HAP-1 (cell line): ENCODE measurements around the gene ARFGEF3.

ENCODE experiments used
- DNase-seq, 2 experiments: peaks; one replicate each; pipeline ENCODE4 v3.0.0-alpha.2; 2016 to 2020; ENCODE audit warnings: low spot score in 2 of 2
- H3K27me3 ChIP-seq: fragments of 250-450 bp; sonication (Bioruptor Pico); 2 replicates; pipeline ENCODE4 v1.5.1; 2020; ENCODE audit warnings: low read depth, mild to moderate bottlenecking, moderate library complexity
- H3K36me3 ChIP-seq: fragments of 250-450 bp; sonication (Bioruptor Pico); replicated peaks from 2 replicates; pipeline ENCODE4 v1.5.1; 2020; ENCODE audit warnings: mild to moderate bottlenecking
- H3K4me1 ChIP-seq: fragments of 250-450 bp; sonication (Bioruptor Pico); 2 replicates; pipeline ENCODE4 v1.5.1; 2020; ENCODE audit warnings: mild to moderate bottlenecking
- H3K4me3 ChIP-seq: fragments of 250-450 bp; sonication (Bioruptor Pico); 2 replicates; pipeline ENCODE4 v1.5.1; 2020; ENCODE audit warnings: mild to moderate bottlenecking, moderate library complexity
- H3K9me3 ChIP-seq: fragments of 250-450 bp; sonication (Bioruptor Pico); 2 replicates; pipeline ENCODE4 v1.5.1; 2020; ENCODE audit warnings: mild to moderate bottlenecking, moderate library complexity
- in situ Hi-C: fragments of 300-500 bp; cut with MboI; formaldehyde crosslinking; loops from 3 replicates; pipeline ENCODE4 v1.14.3; 2020; ENCODE audit warnings: low sequenced_read_pairs, inconsistent platforms, mixed read lengths

The ARFGEF3 gene

DNA sequence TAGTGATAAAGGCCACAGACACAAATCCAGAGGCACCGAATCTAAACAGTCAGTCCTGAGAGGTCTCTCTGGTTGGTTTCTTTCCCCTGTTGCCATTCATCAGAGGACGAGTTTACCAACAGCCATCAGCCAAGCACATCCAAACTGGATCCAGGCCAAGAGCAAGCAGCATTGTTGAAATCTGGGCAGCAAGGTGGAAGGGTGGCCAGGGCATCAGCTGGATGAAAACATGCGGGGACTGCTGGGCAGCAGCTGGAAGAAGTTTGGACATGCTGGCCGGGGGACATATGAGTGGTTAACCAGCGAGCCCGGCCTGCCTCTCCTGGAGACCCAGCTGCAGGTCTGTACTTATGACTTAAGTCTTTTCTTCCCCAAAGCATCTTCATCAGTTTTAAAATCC is 216.1 kb downstream of the ARFGEF3 start, which contains the start of gene SMIM28:
Gene SMIM28, plus strand, starts transcription at position 62 of the 400 bp plus-strand sequence. Its CDS starts 168 bp downstream, at position 230.
- H3K9me3 ChIP-seq, result no peaks in the 10 kb centered on the region
- no peaks in the 10 kb centered on the region for H3K27me3 ChIP-seq
- in situ Hi-C loops, result no loop called here
- H3K4me3 ChIP-seq, result no peak within 1 kb of the TSS
- H3K36me3 ChIP-seq, result no peaks in the 10 kb centered on the region
- no peak for DNase-seq
- no peaks in the 10 kb centered on the region for H3K4me1 ChIP-seq

DNA sequence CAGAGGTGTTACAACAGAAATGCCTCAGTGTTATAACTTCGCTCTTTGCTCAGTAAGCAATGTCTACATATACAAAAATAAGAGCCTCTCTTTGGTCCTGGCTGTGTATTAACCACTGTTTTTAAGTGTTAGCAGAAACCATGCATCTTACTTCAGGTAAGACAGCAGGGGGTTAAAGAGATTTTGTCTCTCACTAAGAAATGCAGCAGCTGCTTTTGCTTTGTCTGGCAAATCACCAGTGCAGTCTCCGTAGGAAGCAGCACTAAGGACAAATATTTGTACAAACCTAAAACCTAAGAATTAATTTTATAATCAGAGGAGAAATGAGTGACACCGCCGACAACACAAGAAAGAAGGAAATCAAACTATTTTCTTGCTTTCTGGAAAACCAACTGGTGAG is 216.7 kb downstream of the ARFGEF3 start:
- Histone ChIP-seq H3K36me3 (no peaks in the 10 kb centered on the region), H3K4me1 (no peaks in the 10 kb centered on the region), H3K4me3 (no peak overlapping the region), H3K9me3 (no peaks in the 10 kb centered on the region), H3K27me3 (no peaks in the 10 kb centered on the region)
- in situ Hi-C loops, result no loop called here
- DNase-seq, result no peak

DNA sequence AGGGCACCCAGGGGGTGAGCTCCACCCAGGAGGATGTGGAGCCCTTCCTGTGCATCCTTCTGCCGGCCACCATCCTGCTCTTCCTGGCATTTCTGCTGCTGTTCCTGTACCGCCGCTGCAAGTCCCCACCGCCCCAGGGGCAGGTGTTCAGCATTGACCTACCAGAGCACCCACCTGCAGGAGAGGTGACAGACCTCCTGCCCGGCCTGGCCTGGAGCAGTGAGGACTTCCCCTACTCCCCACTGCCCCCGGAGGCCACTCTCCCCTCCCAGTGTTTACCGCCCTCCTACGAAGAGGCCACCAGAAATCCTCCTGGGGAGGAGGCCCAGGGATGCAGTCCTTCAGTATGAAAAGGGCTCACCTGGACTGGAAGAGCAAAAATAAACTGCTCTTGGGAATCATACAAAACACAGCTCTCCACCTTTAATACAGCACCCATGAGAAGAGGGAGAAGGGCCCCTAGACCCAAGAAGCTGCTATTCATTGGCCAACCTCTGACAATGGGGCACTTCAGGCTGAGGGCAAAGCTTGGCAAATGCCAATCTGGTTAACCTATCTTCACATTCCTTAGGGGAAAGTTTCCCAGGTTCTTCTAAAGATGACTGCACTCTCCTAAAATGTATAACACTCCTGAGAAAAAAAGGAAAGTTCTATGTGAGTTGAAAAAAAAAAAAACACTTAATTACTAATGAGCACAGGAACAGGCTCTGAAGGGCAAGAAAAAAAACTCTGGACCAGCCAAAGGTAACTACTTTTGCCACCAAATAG is 220.9 kb downstream of the ARFGEF3 start:
- Histone ChIP-seq H3K36me3 (no peaks in the 10 kb centered on the region), H3K9me3 (no peaks in the 10 kb centered on the region), H3K4me1 (no peaks in the 10 kb centered on the region), H3K27me3 (no peaks in the 10 kb centered on the region), H3K4me3 (no peak overlapping the region)
- DNase-seq, result no peak
- in situ Hi-C loops, result no loop called here

DNA sequence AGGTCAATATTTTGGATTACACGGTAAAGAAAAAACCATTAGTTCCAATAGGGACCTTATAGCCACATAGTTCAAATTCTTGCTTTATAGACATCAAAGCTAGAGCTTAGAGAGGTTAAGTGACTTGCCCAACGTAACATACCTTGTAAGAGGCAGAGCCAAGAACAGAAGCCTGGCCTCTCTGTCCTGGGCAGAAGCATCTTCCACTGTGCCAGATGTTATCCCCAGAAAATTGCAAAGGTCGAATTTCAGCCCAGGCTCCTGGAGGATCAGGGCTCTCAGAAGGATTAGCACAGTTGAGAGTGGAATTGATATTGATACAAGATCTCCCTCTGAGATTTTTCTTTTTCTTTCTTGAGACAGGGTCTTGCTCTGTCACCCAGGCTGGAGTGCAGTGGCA is 222.0 kb downstream of the ARFGEF3 start:
- in situ Hi-C loops, result no loop called here
- H3K36me3 ChIP-seq, result no peaks in the 10 kb centered on the region
- no peak overlapping the region for H3K4me3 ChIP-seq
- H3K4me1 ChIP-seq, result peaks cover 1% of the 10 kb centered on the region; the same call in 1 of the 2 replicates
- H3K9me3 ChIP-seq, result no peaks in the 10 kb centered on the region
- no peaks in the 10 kb centered on the region for H3K27me3 ChIP-seq
- DNase-seq, result no peak

DNA sequence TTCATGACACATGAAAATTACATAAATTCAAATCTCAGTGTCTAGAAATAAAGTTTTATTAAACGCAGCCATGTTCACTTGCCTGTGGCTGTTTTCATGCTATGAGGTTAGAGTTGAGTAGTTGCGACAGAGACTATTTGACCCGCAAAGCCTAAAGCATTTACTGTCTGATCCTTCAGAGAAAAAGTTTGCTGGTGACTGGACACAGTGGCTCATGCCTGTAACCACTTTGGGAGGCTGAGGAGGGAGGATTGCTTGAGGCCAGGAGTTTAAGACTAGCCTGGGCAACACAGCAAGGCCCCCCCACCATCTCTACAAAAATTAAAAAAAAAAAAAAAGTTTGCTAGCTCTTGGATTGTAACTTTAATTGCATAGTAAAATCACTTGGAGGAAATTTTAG is 225.2 kb downstream of the ARFGEF3 start:
- in situ Hi-C loops, result no loop called here
- Histone ChIP-seq H3K4me1 (peaks cover 5% of the 10 kb centered on the region; the same call in 1 of the 2 replicates), H3K4me3 (no peak overlapping the region), H3K36me3 (no peaks in the 10 kb centered on the region), H3K9me3 (no peaks in the 10 kb centered on the region), H3K27me3 (no peaks in the 10 kb centered on the region)
- no peak for DNase-seq

DNA sequence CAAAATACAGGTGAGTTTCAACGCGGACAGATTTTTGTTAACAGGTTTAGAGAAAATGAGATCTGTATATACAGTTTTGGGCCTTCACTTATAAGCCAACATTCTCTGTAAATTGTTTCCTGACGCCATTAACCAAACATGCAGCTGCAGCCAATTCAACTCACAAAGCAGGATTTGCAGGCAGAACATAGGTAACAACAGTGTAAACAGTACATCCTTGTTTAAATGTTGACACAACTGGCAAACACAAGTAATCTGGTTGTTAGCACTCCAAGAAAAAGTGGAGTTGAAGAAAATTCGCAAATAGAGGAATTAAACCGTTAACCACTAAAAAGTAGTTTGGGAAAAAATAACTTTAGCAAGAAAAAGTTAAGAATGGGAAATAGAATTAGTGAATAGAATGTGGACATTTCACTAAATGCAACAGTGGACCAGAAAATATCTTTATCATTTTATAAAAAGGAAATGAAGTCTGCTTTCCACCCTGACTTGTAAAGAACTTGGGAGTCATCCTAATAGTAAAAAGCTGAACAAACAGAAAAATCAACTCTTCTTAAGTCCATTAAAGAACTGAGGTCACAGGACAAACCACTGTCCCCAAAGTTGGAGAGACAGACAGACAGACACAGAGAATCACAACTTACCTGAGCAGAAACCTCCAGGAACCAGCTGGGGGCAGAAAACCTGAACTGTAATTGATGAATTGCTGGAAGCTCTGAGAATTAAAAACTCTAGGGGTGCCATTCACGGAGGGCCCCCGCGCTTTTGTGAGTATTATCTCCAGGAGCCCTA is 226.0 kb downstream of the ARFGEF3 start:
- Histone ChIP-seq H3K36me3 (no peaks in the 10 kb centered on the region), H3K4me3 (no peak overlapping the region), H3K9me3 (no peaks in the 10 kb centered on the region), H3K4me1 (peaks cover 5% of the 10 kb centered on the region; the same call in 1 of the 2 replicates), H3K27me3 (no peaks in the 10 kb centered on the region)
- in situ Hi-C loops, result no loop called here
- DNase-seq, result no peak

DNA sequence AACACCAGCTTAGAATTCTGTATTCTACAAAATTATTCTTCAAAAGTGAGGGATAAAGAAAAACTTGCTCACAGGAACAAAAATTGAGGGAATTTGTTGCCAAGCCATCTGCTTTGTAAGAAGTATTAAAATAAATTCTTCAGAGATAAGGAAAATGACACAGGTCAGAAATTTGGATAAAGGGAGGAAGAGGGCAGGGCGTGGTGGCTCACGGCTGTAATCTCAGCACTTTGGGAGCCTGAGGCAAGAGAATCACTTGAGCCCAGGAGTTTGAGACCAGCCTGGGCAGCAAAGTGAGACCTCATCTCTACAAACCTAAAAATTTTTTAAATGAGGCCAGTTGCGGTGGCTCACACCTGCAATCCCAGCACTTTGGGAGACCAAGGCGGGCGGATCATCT is 227.8 kb downstream of the ARFGEF3 start:
- H3K27me3 ChIP-seq, result no peaks in the 10 kb centered on the region
- peaks cover 5% of the 10 kb centered on the region; the same call in 1 of the 2 replicates for H3K4me1 ChIP-seq
- H3K36me3 ChIP-seq, result no peaks in the 10 kb centered on the region
- no peak overlapping the region for H3K4me3 ChIP-seq
- no peak for DNase-seq
- no peaks in the 10 kb centered on the region for H3K9me3 ChIP-seq
- in situ Hi-C loops, result no loop called here
